ENCODE results near the gene SORCS1. TPM values are rescaled to one million over a fixed set of nuclear protein-coding genes. Genes with fewer than 3 reads are reported as not detected.

The SORCS1 gene
- total and polyA plus RNA-seq, 2 of the 8 experiments (the other 6 are each of a cell fraction or from before 2014, with no cell fraction given) = 4.1 to 4.6 TPM

DNA sequence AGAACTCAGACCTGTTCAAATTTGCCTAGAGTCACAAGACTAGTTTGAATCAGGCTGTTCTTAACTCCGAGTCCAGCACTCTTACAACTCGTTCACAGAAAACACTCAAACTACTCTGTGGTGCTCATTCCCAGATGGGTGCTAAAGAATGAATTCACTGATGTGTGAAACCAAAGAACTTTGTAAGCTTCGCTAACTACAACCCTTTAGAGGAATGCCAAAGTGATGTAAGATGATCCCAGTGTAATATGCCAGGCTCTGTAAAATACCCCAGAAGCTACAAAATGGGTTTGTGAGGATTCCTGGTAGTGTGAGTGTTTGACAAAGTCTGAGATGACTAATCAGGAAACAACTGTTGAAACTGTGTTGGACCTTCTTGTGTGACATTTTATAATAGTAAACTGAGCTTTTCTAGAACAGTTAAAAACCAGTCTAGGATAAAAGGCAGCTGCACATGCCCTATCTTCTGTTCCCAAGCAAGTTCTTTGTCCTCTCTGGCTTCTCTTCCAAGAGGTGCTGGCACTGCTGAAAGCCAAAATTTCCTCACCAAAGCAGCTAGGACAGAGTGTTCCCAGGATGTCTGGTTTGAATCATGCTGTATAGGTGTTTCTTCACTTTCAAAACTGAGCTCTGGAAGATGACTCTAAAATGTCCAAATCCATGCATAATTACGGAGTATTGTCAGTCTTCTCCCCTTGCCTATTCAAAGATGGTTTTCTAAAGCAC, 527.6 kb downstream of the SORCS1 start (continued):
- TF ChIP-seq, protein P1, sequence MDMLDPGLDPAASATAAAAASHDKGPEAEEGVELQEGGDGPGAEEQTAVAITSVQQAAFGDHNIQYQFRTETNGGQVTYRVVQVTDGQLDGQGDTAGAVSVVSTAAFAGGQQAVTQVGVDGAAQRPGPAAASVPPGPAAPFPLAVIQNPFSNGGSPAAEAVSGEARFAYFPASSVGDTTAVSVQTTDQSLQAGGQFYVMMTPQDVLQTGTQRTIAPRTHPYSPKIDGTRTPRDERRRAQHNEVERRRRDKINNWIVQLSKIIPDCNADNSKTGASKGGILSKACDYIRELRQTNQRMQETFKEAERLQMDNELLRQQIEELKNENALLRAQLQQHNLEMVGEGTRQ (IDR thresholded peaks at IDR 0.05; ENCODE audit: low read length) = no peak
- TF ChIP-seq CTBP2 (IDR thresholded peaks at IDR 0.05; ENCODE audit: borderline replicate concordance, insufficient read depth, insufficient read length, low read length) (no peak), TBP (IDR thresholded peaks at IDR 0.05; ENCODE audit: low read depth, low read length) (no peak)
